GM18873 (cell line): ENCODE data around the gene MCM6.
"Not testable (repeated sequence)": the region's sequence is repeated elsewhere in the genome, so short reads cannot be mapped to it uniquely, and the experiment has no call there.

Experiments
- ATAC-seq: cut with Tn5 transposase; IDR thresholded peaks from one replicate; pipeline ENCODE4 v1.9.1; 2021; ENCODE audit warnings: mild to moderate bottlenecking, moderate library complexity, moderate number of reproducible peaks; ENCODE audit not compliant: unreplicated experiment, low FRiP score

The MCM6 gene

GRCh38 chr2:135876066-135876711, at the start of gene MCM6:
MCM6 (minus strand) TSS chr2:135876443; CDS start chr2:135876365, 78 bp downstream.
- ATAC-seq = peak; percentile 85

GRCh38 chr2:135925571-135925970, 49.3 kb upstream of the MCM6 start:
- ATAC-seq = no peak

DNA sequence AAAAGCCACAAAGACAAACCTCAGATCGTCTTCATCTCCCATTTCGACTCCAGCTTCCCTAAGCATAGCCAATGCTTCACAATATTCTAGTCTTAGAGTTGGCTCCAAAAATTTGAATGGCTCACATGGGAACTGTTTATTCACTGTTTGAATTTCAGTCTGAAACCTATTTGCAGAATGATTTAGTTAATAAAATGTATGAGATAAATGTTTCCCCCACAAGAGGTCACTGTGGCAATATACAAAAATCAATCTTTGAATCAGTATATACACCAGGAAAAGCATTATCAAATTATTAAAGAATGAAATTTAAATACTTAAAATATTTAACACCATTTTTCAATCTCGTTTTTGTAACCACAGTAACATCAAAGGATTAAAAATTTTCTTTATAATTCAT, 40.0 kb upstream of the MCM6 start:
- ATAC-seq = no peak

DNA sequence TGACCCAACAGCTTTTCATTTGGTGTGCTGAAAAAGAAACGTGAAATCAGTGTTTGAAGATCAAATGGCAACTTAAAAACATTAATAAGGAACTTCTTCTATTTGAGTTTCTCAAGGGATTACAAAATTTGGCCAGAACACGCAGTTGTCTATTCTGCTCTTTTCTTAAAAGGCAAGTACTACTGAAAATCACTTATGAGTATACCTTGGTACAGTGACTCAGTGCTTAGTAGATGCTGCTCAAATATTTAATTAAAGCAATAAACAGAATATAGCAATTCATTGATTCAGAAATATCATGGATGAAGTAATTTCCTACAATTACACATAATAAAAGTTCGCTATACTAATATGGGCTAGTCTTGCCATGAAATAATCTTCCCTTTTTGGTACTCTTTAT, 38.2 kb upstream of the MCM6 start:
- no peak for ATAC-seq

GRCh38 chr2:135913727-135914365, 37.6 kb upstream of the MCM6 start:
- no peak for ATAC-seq

DNA sequence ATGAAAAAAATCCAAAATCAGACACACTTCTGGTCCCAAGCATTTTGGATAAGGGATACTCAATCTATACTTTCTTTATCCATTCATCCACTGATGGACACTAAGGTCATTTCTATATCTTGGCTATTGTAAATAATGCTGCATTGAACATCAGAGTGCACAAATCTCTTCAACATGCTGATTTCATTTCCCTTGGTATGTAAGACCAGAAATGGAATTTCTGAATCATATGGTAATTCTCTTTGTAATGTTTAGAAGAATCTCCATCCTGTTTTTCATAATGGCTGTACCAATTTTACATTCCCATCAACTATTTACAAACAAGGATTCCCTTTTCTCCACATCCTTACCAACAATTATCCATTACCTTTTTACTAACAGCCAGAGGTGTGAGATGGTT, 33.7 kb upstream of the MCM6 start:
- ATAC-seq = no peak

- ATAC-seq = no peak
Measured at GRCh38 chr2:135905679-135906078, 29.4 kb upstream of the MCM6 start.

DNA sequence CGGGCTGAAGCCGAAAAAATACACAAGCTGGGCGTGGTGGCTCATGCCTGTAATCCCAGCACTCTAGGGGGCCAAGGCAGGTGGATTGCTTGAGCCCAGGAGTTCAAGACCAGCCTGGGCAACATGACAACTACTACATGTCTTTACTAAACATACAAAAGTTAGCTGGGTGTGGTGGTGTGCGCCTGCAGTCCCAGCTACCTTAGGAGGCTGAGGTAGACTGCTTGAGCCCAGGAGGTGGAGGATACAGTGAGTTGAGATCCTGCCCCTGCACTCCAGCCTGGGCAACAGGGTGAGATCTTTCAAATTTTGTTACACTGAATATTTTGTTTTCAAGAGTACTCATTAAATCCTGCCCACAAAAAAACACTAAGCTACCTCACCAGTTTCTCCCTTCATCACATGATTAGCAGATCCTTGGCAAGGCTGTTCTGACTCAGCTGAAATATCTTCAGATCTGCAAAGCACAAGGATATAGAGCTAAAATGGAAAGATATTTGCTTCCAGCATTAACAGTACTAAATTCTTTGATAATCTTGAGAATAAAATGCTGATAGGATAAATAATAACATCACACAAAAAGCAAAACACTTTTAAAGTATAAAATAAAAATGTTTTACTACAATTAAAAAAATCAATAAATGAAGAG, 28.2 kb upstream of the MCM6 start:
- no peak for ATAC-seq

- no peak for ATAC-seq
Measured at GRCh38 chr2:135903650-135904049, 27.4 kb upstream of the MCM6 start.

DNA sequence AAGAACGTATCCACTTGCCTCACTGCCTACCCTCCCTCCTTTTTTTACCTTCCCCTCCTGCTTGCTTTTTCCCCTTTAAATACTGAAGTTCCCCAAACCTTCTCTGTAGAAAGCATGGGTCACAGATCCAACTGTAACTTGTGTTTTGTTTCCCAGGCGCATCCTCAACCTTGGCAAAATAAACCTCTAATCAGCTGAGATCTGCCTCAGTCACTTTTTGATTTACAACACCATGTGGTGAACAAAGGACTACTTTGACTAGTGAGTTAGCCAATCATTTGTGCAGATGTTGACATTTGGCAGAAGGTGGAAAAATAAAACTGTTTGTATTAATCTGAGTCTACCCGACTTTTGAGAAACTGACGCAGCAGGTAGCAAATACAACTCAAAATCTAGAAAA, 23.3 kb upstream of the MCM6 start:
- ATAC-seq = no peak

GRCh38 chr2:135898234-135898786, 22.1 kb upstream of the MCM6 start:
- ATAC-seq = no peak

DNA sequence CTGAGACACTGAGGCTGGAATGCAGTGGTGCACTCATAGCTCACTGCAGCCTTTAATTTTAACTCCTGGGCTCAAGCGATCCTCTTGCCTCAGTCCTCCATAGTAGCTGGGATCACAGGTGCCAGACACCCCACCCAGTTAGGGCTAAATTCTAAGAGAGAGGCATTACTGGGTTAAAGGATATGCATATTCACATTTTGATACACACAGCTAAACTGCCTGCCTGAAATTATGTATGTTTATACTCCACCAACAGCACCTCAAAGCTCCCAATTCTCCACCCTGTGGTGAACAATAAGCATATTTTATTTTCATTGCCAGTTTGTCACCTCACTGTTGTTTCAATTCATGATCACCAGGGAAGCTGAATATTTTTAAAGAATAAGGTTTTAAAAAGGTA, 18.7 kb upstream of the MCM6 start:
- ATAC-seq = no peak

- ATAC-seq = no peak
Measured at GRCh38 chr2:135893374-135893794, 17.1 kb upstream of the MCM6 start.

DNA sequence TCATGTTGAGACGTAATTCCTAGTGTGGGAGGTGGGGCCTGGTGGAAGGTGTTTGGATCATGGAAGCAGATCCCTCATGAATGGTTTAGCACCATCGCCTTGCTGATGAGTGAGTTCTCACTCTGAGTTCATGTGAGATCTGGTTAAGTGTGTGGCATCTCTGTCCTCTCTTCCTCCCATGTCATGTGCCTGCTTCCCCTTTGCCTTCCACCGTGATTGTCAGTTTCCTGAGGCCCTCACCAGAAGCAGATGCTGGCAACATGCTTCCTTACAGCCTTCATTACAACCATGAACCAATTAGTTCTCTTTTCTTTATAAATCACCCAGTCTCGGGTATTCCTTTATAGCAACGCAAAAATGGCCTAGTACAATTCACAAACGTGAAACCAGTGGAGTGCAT, 14.6 kb upstream of the MCM6 start:
- no peak for ATAC-seq

DNA sequence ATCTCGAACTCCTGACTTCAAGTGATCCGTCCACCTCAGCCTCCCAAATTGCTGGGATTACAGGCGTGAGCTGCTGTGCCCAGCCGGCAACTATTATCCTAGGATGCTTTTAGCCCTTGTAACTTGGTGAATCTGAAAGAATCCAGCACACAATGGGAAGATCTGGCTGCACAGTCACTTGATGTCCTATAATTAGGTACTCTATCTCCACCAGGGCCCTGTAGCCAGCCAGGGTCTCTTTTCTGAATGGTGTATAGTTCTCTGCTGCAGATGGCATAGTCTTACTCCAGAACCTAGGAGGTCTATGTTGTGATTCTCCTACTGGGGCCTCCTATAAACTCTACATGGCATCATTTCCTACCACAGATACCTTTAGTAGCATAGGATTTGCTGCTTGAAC, 13.9 kb upstream of the MCM6 start:
- ATAC-seq = no peak

DNA sequence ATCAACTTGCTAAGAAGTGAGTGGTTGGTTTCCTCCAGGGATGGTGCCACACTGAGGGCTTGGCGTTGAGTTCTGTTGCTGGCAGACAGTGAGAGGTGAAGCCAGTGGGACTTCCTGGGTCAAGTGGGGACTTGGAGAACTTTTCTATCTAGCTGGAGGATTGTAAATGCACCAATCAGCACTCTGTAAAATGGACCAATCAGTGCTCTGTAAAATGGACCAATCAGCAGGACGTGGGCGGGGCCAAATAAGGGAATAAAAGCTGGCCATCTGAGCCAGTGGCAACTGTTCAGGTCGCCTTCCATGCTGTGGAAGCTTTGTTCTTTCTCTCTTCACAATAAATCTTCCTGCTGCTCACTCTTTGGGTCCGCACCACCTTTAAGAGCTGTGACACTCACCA, 12.3 kb upstream of the MCM6 start:
- ATAC-seq = not testable (repeated sequence)

- ATAC-seq = no peak
Measured at GRCh38 chr2:135885709-135886108, 9.5 kb upstream of the MCM6 start.

- no peak for ATAC-seq
Measured at GRCh38 chr2:135882415-135882814, 6.2 kb upstream of the MCM6 start.

- ATAC-seq = not testable (repeated sequence)
Measured at GRCh38 chr2:135876770-135877169, 527 bp upstream of the MCM6 start.

- peak; percentile 53 for ATAC-seq
Measured at GRCh38 chr2:135875491-135876065, 665 bp downstream of the MCM6 start.

GRCh38 chr2:135874777-135875365, 1.4 kb downstream of the MCM6 start:
- no peak for ATAC-seq
